Measurements from ENCODE around the gene PRKN.

Gene PRKN

GRCh38 chr6:162082520-162082919 is 645.0 kb downstream of the PRKN start:
- no peak for ATAC-seq
- no peak for TF ChIP-seq POU6F1 (CRISPR knock-in tag; IDR thresholded peaks at IDR 0.05; ENCODE audit: borderline replicate concordance, low read depth)
- TF ChIP-seq PATZ1 (CRISPR knock-in tag; IDR thresholded peaks at IDR 0.05; ENCODE audit: borderline replicate concordance) = no peak
- no peak for TF ChIP-seq ZNF8 (CRISPR knock-in tag; IDR thresholded peaks at IDR 0.05)
- TF ChIP-seq PPARA (CRISPR knock-in tag; IDR thresholded peaks at IDR 0.05; ENCODE audit: borderline replicate concordance) = no peak
- no peak for TF ChIP-seq TSHZ2 (CRISPR knock-in tag; IDR thresholded peaks at IDR 0.05)
- no peak for TF ChIP-seq CSDC2 (CRISPR knock-in tag; IDR thresholded peaks at IDR 0.05)
- TF ChIP-seq ESRRG (CRISPR knock-in tag; IDR thresholded peaks at IDR 0.05) = no peak
- no peak for TF ChIP-seq GLIS3 (CRISPR knock-in tag; IDR thresholded peaks at IDR 0.05)
- no peak for TF ChIP-seq OSR1 (CRISPR knock-in tag; IDR thresholded peaks at IDR 0.05)
- no peak for TF ChIP-seq CSRNP3 (CRISPR knock-in tag; IDR thresholded peaks at IDR 0.05)
- TF ChIP-seq ZNF70 (CRISPR knock-in tag; IDR thresholded peaks at IDR 0.05) = no peak
- TF ChIP-seq ZFP30 (CRISPR knock-in tag; IDR thresholded peaks at IDR 0.05) = no peak

GRCh38 chr6:162078667-162079066 is 648.9 kb downstream of the PRKN start:
- ATAC-seq = no peak
- TF ChIP-seq BACH2 (CRISPR knock-in tag; IDR thresholded peaks at IDR 0.05; ENCODE audit: borderline replicate concordance) (no peak), ZNF70 (CRISPR knock-in tag; IDR thresholded peaks at IDR 0.05) (no peak), CREB5 (CRISPR knock-in tag; IDR thresholded peaks at IDR 0.05; ENCODE audit: low read depth) (no peak), ZFP30 (CRISPR knock-in tag; IDR thresholded peaks at IDR 0.05) (no peak), POU6F1 (CRISPR knock-in tag; IDR thresholded peaks at IDR 0.05; ENCODE audit: borderline replicate concordance, low read depth) (no peak), CSRNP3 (CRISPR knock-in tag; IDR thresholded peaks at IDR 0.05) (no peak), ISL1 (CRISPR knock-in tag; IDR thresholded peaks at IDR 0.05) (no peak), RARB (CRISPR knock-in tag; IDR thresholded peaks at IDR 0.05) (no peak), GLIS3 (CRISPR knock-in tag; IDR thresholded peaks at IDR 0.05) (no peak), ZFP3 (CRISPR knock-in tag; IDR thresholded peaks at IDR 0.05) (no peak), ZC3H10 (CRISPR knock-in tag; IDR thresholded peaks at IDR 0.05) (no peak), TCF4 (CRISPR knock-in tag; IDR thresholded peaks at IDR 0.05; ENCODE audit: borderline replicate concordance) (no peak), TOX (CRISPR knock-in tag; IDR thresholded peaks at IDR 0.05; ENCODE audit: borderline replicate concordance) (no peak), TSHZ2 (CRISPR knock-in tag; IDR thresholded peaks at IDR 0.05) (no peak), CSDC2 (CRISPR knock-in tag; IDR thresholded peaks at IDR 0.05) (no peak), PPARA (CRISPR knock-in tag; IDR thresholded peaks at IDR 0.05; ENCODE audit: borderline replicate concordance) (no peak), PATZ1 (CRISPR knock-in tag; IDR thresholded peaks at IDR 0.05; ENCODE audit: borderline replicate concordance) (no peak), ZNF565 (CRISPR knock-in tag; conservative IDR thresholded peaks at IDR 0.05; ENCODE audit: low read depth) (no peak), OSR1 (CRISPR knock-in tag; IDR thresholded peaks at IDR 0.05) (no peak)

Measured in SK-N-SH treated with all-trans-retinoic acid at 6 μM for 48 hours (cell line).